OCI-LY3 (cell line): ENCODE data around the gene ACTRT2.

Experiments
- CTCF ChIP-seq: fragments of 200-600, 300-600 bp; sonication (generic); IDR thresholded peaks from 2 replicates; pipeline ENCODE4 v1.5.1; 2014; ENCODE audit warnings: antibody characterized with exemption, low read length, low read depth
- EZH2phosphoT487 ChIP-seq: fragments of 200-600 bp; shearing (Covaris generic); IDR thresholded peaks from 2 replicates; pipeline ENCODE4 v1.6.1; 2018; ENCODE audit warnings: antibody characterized with exemption, mixed run types, low read depth

- TF ChIP-seq CTCF (no peak), EZH2phosphoT487 (no peak)
These were observed 28.6 kb downstream of the ACTRT2 start for GRCh38 chr1:3049905-3050304.
